DMS114 treated with DMSO at 0.1 percent for 48 hours (cell line): Measurements from ENCODE around the gene HDAC7.

Experiments used
- DNase-seq: peaks from one replicate; lab custom pipeline; 2025; ENCODE audit not compliant: unreplicated experiment; lab: John Stamatoyannopoulos, UW

The HDAC7 gene

GRCh38 chr12:47819896-47820630, at the start of gene HDAC7:
HDAC7 (minus strand) TSS chr12:47819903; CDS start chr12:47819785, 118 bp downstream.
- no peak for DNase-seq

DNA sequence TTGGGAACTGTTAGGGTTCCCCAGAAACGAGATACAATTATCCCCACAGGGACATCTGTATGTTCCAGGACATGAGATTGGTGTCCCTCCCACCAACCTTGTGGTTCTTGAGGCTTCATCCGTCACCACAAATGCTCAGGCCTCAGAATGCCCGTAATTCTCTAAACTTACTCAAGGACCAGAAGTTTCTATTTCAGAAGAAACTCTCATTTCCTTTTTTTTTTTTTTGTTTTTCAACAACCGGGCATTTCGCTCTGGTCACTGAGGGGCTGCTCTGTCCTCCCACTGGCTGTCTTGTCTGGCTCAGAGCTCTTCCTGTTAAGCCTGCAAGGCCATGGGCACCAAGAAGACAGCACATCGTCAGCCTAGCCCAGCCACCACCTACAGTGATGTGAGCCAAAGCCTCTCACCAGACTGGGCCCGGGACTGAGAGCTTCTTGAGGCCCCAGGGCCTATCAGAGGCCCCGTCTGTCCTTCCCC, 48.9 kb upstream of the HDAC7 start:
- no peak for DNase-seq

- DNase-seq, result no peak
Measured at GRCh38 chr12:47868041-47868440, 48.3 kb upstream of the HDAC7 start.

DNA sequence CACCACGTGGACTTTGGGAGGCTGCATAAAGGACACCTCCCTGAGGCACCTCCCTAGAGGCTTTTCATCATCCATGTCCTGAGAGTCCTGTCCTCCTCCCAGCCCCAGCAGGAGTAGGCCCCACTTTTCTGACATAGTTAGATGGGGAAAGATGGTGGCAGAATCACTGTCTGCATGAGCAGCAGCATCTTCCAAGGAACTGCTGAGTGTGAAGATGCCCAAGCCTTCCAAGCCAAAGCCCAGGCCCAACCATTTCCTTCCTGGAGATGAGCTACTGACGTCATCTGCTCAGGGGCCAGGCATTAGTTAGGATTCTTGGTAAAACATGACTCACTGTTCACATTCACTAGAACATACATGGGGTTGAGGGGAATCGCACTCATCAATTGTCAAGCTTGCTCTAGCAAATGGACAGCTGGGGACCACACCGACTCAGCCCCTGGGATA, 47.8 kb upstream of the HDAC7 start:
- DNase-seq, result no peak

- DNase-seq, result no peak
Measured at GRCh38 chr12:47864646-47865235, 45.0 kb upstream of the HDAC7 start.

DNA sequence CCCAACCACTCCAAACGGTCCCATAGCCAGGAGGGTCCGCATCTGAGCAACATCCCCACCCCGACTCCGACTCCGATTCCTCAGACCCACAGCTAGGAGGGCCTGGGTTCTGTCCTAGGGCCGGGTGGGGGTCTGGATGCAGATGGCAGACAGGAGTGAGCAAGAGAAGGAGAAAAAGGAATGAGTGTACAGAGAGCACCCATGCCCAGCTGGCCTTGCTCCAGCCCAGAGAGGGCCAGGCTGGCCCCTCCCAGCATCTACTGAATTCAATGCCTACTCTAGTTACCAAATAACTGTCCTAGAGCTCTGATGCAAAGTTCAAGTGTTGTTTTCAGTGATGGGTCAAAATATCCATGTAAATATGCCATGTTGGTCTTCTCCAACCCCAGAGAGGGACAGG, 44.3 kb upstream of the HDAC7 start:
- DNase-seq, result no peak

DNA sequence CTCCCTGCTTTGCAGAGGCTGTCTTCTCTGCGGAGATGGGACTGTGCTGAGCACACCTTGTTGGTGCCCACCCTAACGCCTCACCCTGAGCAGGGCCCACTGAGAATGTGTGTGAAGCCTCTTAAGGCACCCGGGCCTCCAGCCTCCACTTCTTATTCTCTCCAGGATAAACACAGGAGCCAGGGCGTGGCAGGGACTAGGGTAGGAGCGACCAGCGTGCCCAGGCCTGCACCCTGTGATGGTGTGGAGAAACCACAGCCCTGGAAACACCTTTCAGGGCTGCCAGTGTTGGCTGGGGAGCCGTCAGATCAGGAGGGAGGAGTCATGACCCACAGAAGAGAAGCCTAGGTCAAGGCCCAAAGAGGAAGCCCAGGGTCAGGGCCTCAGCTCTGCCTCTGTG, 43.8 kb upstream of the HDAC7 start:
- DNase-seq, result no peak

- DNase-seq, result no peak
Measured at GRCh38 chr12:47862881-47863280, 43.2 kb upstream of the HDAC7 start.

- no peak for DNase-seq
Measured at GRCh38 chr12:47862167-47862750, 42.6 kb upstream of the HDAC7 start.

DNA sequence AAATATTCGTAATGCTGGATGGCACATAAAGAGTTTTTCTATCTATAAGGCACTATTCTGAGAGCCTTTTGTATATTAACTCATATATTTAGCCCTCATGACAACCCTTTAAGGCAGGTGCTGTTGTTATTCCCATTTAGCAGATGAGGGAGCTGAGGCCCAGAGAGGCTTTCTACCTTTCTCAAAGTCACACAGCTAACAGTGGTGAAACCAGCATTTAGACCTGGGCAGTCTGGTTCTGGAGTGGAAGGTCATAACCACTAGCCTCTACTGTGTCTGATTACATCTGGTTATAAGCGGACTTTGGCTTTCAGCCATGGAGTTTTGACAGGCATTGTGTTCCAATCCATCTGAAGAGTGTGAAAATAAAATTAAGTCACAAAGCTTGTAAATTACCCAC, 41.2 kb upstream of the HDAC7 start:
- DNase-seq, result no peak

GRCh38 chr12:47860279-47860841, 40.7 kb upstream of the HDAC7 start:
- no peak for DNase-seq

DNA sequence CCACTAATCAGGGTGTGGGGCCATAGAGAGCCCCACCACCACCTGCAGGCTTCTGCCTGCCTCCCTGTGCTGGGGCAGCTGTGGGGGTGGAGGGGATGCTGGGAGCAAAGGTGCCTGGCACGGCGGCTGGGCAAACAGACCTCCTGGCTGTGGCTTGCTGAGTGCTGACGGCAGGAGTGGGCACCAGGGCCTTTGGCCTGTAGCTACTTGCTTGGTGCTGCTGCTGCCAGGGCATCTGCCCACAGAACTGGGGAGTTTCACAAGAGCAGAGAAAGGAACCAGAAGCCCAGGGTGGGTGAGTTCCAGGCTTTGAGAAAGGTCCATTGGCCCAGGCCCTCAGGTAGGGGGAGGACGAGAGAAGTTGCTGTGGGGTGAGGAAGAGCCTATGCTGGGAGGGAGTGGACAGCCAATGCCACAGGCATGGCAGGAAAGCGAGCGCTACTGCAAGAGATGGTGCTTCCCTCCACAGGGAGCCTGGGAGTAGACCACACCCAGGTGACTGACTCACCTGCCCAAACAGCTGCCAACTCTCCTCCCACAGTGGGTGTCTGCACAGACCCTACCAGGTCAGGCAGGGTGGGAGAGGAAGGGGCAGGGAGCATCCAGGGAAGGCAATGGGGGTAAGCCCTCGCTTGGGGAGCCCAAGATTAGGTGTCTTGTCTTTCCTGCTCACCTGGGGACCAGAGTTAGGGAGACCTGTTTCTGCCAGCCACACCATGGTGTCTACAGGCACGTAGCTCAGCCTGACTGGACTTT, 39.0 kb upstream of the HDAC7 start:
- no peak for DNase-seq

DNA sequence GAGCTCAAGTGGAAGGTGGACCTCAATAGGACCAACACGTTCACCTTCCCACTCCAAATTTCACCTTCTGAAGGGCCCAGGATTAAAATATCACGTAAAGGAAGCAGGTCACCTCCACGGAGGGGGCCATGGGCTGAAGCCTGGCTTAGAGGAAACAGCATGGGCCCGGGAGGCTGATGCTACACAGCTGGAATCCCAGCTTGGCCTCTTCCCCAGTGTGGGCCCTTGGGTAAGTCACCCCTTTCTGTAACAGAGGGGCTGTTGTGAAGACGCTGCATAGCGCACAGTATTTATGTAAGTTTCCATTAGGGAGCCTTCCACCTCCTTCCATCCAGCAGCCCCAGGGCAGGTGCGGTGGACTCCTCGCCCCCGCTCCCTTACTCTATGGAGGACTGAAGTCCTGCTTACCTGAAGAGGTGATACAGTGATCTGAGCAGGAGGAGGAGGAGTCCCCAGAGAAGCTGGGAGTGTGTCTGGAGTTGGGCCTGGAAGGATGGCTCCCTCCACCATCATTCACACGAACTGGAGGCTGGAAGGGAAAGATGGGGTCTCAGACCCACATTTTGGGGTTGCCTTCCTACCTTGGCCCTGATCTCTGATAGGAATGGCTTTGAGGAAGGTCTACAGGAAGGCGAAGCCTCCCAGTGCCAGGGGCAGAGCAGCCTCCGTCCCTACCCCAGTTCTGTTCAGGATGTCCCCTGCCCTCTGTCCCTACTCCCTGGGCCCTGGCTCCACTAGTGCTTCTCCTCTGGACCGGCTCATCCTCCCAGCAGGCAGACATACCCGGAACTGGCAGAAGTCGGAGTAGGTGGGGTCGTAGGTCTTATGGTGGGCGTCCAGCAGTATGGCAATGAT, 37.2 kb upstream of the HDAC7 start:
- no peak for DNase-seq

GRCh38 chr12:47856094-47856493, 36.4 kb upstream of the HDAC7 start:
- no peak for DNase-seq

DNA sequence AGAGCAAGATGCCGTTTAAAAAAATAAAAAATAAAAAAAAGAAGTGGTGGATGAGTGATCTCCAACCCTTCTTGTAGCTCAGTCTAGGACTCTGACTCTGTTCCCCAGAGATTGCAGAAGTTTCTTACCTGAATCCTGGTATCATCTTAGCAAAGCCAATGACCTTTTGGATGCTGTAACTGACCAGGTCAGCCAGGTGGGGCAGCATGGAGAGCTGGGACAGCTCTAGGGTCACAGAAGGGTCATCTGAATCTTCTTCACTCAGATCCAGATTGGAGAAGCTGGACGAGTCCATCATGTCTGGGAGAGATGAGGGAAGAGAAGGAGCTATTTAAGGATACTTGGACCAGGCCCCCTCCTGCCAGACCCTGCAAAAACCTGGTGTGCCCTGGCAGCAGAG, 35.8 kb upstream of the HDAC7 start:
- no peak for DNase-seq

- no peak for DNase-seq
Measured at GRCh38 chr12:47854531-47854930, 34.8 kb upstream of the HDAC7 start.

DNA sequence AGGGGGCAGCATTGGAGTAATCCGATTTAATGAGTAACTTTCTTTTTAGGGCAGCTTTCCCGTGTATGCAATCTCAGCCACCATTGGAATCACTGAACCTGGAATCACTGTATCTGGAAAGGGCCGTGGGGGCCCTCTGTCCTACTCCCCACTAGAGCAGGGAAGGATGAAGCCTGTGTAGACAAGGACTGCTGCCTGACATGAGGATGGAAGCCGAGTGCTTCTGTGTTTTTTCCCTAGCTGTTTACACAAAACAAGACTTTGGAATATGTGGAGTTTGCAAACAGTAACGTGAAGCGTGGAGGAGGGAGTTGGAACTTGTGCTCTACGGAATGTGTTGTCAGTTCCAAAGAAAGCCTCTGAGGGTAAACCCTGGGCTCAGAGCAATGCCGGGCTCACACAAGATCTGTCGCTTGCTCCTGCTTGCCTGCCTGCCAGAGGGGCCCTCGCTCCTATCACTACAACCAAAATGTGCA, 32.4 kb upstream of the HDAC7 start:
- no peak for DNase-seq

DNA sequence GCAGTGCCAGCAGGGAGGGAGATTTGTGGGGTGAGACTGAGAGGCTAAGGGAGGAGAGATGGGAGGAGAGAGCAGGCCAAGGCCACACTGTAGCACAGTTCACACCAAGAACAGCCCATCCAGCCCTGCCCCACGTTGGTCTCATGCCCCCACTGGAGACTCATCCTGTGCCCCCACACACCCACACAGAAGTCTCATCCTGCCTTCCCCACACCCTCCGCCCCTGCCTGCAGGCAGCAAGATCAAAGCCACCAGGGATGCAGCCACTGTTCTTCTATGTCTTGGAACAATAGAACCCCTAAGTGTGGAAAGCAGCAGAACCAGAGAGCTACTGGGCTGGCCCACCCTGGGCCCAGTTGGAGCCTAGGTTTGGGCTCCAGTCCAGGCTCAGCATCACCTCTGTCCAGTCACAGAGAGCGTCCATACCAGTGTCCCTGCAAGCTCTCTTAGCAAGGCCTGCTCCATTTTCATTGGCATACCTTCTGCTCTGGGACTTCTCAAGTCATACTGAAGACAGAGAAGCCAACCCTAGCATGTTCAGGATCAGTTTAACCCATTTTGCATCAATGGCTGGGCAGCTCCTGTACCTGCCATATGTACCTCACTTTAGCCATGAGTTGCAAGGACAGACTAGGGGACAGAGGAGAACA, 31.7 kb upstream of the HDAC7 start:
- no peak for DNase-seq

GRCh38 chr12:47850153-47851084, 30.7 kb upstream of the HDAC7 start:
- DNase-seq, result no peak
